Measurements from ENCODE around the gene APOC4.

GRCh38 chr19:44949550-44949949, 7.5 kb downstream of the APOC4 start:
- TF ChIP-seq CTCF (IDR thresholded peaks at IDR 0.05) = no peak
- no peak for TF ChIP-seq POLR2A (IDR thresholded peaks at IDR 0.05)

Measured in testis (tissue), 2 donors.